Retinal pigment epithelial cell (primary cell): ENCODE measurements around the gene DGAT2.

Experiments
- DNase-seq: peaks from one replicate; pipeline ENCODE4 v3.0.0-alpha.2; 2010; ENCODE audit warnings: low read depth
- H3K4me3 ChIP-seq: 2 replicates; pipeline ENCODE4 v1.5.1; 2011; ENCODE audit warnings: mild to moderate bottlenecking, low read length, control low read depth, moderate library complexity
- CTCF ChIP-seq: conservative IDR thresholded peaks from 2 replicates; pipeline ENCODE4 v1.5.1; 2011; ENCODE audit warnings: low read depth, low read length, control low read depth, inconsistent platforms

DGAT2 gene

GRCh38 chr11:75757651-75758050, 10.9 kb upstream of the DGAT2 start:
- H3K4me3 ChIP-seq: no peak overlapping the region
- no peak for TF ChIP-seq CTCF
- DNase-seq: no peak

GRCh38 chr11:75759832-75760231, 8.7 kb upstream of the DGAT2 start:
- no peak overlapping the region for H3K4me3 ChIP-seq
- TF ChIP-seq CTCF: no peak
- DNase-seq: no peak

DNA sequence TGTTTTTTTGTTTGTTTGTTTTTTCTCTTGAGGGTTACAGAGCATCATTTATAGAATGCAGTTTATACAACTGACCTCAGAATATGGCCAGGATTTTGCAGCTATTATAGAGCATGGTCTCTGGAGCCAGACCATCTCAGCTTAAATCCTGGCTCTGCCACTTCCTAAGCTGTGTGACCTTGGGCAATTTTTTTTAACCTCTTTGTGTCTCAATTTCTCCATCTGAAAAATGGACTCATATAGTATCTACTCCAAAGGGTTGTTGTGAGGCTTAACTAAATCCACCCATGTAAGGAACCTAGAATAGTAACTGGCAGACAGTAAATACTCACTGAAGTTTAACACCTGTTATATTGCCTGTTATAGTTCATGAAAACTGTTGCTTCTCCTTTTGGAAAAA, 8.3 kb upstream of the DGAT2 start:
- no peak overlapping the region for H3K4me3 ChIP-seq
- TF ChIP-seq CTCF: no peak
- DNase-seq: no peak

GRCh38 chr11:75760710-75761493, 7.7 kb upstream of the DGAT2 start:
- no peak for TF ChIP-seq CTCF
- DNase-seq: no peak
- H3K4me3 ChIP-seq: no peak overlapping the region

DNA sequence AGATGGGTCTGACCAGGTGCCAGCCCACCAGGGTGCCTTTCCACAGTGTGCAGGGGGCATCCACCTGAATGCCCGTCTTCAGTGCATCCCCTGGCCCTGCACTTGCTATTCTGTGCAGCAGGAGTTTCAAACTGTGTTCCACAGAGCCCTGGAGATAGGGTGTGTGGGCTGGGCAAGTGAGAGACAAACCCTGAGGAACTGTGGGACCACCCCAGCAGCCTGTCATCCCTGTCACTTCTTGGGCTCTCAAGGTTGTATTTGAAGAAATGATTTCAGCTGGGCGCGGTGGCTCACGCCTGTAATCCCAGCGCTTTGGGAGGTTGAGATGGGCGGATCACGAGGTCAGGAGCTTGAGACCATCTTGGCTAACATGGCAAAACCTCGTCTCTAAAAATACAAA, 6.4 kb upstream of the DGAT2 start:
- TF ChIP-seq CTCF: no peak
- no peak overlapping the region for H3K4me3 ChIP-seq
- no peak for DNase-seq

- DNase-seq: no peak
- no peak for TF ChIP-seq CTCF
- no peak overlapping the region for H3K4me3 ChIP-seq
Measured at GRCh38 chr11:75762885-75763284, 5.7 kb upstream of the DGAT2 start.

DNA sequence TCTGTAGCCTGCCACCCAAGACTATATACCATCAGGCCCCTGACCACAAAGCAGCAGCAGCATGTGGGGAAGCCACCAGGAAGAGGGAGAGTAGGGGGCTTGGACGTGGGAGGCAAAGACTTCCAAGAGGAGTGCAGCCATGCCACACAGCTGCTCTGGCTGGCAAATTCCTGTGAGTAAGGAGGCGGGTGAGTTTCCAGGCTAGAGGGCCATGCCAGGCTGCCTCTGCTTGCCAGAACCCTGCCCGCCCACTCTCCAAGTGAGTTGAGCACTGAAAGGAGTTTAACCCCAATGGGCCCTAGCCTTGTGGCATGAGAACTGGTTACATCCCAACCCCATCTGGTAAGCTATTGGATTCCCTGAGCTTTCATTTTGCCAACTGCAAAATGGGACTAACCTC, 4.7 kb upstream of the DGAT2 start:
- no peak for TF ChIP-seq CTCF
- no peak for DNase-seq

More for the DNA sequence above, 4.7 kb upstream of the DGAT2 start:
- H3K4me3 ChIP-seq: no peak overlapping the region
